CD14-positive monocyte (primary cell): ENCODE measurements around the gene VAT1L. TPM values are rescaled to one million over a fixed set of nuclear protein-coding genes. Genes with fewer than 3 reads are reported as not detected.

Experiments used
- DNase-seq, 3 donors: peaks; one replicate each; pipeline ENCODE4 v3.0.0-alpha.2; 2011 to 2022
- H2AFZ ChIP-seq: 2 replicates; pipeline ENCODE4 v1.6.0; 2012; ENCODE audit warnings: mild to moderate bottlenecking, low read depth, low read length, inconsistent platforms; ENCODE audit not compliant: insufficient read depth, poor library complexity, severe bottlenecking
- H3K27ac ChIP-seq, 2 donors: 1 replicate in 1 of 2; 2 replicates in 1 of 2; pipeline ENCODE4 v1.5.1; 2012 to 2013; ENCODE audit warnings: low read length in 2 of 2, control low read depth in 1 of 2, inconsistent platforms in 1 of 2, low read depth in 1 of 2, mild to moderate bottlenecking in 1 of 2
- H3K27me3 ChIP-seq, 2 donors: one replicate each; pipeline versions ENCODE4 v1.6.0 to v1.6.1; 2011 to 2013; ENCODE audit warnings: low read length in 2 of 2; ENCODE audit not compliant: control insufficient read depth in 2 of 2, insufficient read depth in 2 of 2
- H3K36me3 ChIP-seq, 2 donors: replicated peaks in 1 of 2; 1 replicate in 1 of 2; 2 replicates in 1 of 2; pipeline versions ENCODE4 v1.5.1 to v1.6.1; 2012 to 2013; ENCODE audit warnings: low read length in 2 of 2, control low read depth in 1 of 2, inconsistent platforms in 1 of 2, mild to moderate bottlenecking in 1 of 2; ENCODE audit not compliant: insufficient read depth in 2 of 2, control insufficient read depth in 1 of 2
- H3K4me1 ChIP-seq, 2 donors: 1 replicate in 1 of 2; 2 replicates in 1 of 2; pipeline versions ENCODE4 v1.5.1 to v1.6.1; 2012 to 2013; ENCODE audit warnings: low read length in 2 of 2, control low read depth in 1 of 2, inconsistent platforms in 1 of 2, mild to moderate bottlenecking in 1 of 2, moderate library complexity in 1 of 2; ENCODE audit not compliant: insufficient read depth in 2 of 2, control insufficient read depth in 1 of 2
- H3K4me2 ChIP-seq: replicated peaks from 2 replicates; pipeline ENCODE3; 2012; ENCODE audit warnings: low read length, moderate library complexity, mild to moderate bottlenecking; ENCODE audit not compliant: poor library complexity, severe bottlenecking; ENCODE audit errors: extremely low read depth
- H3K4me3 ChIP-seq, 3 experiments: fragments of 200-600 bp in 1 of 3; sonication (generic) in 1 of 3; replicated peaks in 1 of 3; 1 replicate in 2 of 3; 2 replicates in 1 of 3; pipeline ENCODE4 v1.5.1; 2011 to 2013; ENCODE audit warnings: low read length in 3 of 3, mild to moderate bottlenecking in 3 of 3, control low read depth in 2 of 3, low read depth in 2 of 3, inconsistent platforms in 1 of 3, moderate library complexity in 1 of 3
- H3K79me2 ChIP-seq: 2 replicates; pipeline ENCODE4 v1.6.0; 2012; ENCODE audit warnings: mild to moderate bottlenecking, control low read depth, inconsistent platforms, low read length, moderate library complexity; ENCODE audit not compliant: insufficient read depth
- H3K9ac ChIP-seq: 2 replicates; pipeline ENCODE4 v1.6.0; 2017; ENCODE audit warnings: low read length, mild to moderate bottlenecking; ENCODE audit not compliant: insufficient read depth, poor library complexity, severe bottlenecking
- H3K9me3 ChIP-seq, 2 donors: replicated peaks in 1 of 2; 1 replicate in 1 of 2; 2 replicates in 1 of 2; pipeline versions ENCODE4 v1.5.1 to v1.6.1; 2012 to 2013; ENCODE audit warnings: low read length in 2 of 2, control low read depth in 1 of 2; ENCODE audit not compliant: control insufficient read depth in 1 of 2, insufficient read depth in 1 of 2
- H4K20me1 ChIP-seq: 2 replicates; pipeline ENCODE4 v1.6.0; 2012; ENCODE audit warnings: mild to moderate bottlenecking, low read length, control low read depth, moderate library complexity; ENCODE audit not compliant: insufficient read depth
- H3K27ac Mint-ChIP-seq, 7 donors: one replicate each; pipeline ENCODE4 v1.8.0; 2020; ENCODE audit warnings: mild to moderate bottlenecking in 7 of 7, mixed read lengths in 7 of 7, moderate library complexity in 6 of 7, inconsistent platforms in 2 of 7
- H3K27me3 Mint-ChIP-seq, 3 donors: one replicate each; pipeline ENCODE4 v1.8.0; 2021 to 2022; ENCODE audit warnings: low read depth in 3 of 3, mild to moderate bottlenecking in 3 of 3, mixed read lengths in 3 of 3, moderate library complexity in 3 of 3, inconsistent platforms in 1 of 3
- H3K36me3 Mint-ChIP-seq, 2 donors: one replicate each; pipeline ENCODE4 v1.8.0; 2020; ENCODE audit warnings: mixed read lengths in 2 of 2, inconsistent platforms in 1 of 2, mild to moderate bottlenecking in 1 of 2
- H3K4me1 Mint-ChIP-seq: one replicate; pipeline ENCODE4 v1.8.0; 2020; ENCODE audit warnings: mild to moderate bottlenecking, mixed read lengths
- H3K4me3 Mint-ChIP-seq, 2 donors: one replicate each; pipeline ENCODE4 v1.8.0; 2020; ENCODE audit warnings: mild to moderate bottlenecking in 2 of 2, mixed read lengths in 2 of 2, moderate library complexity in 1 of 2
- H3K9me3 Mint-ChIP-seq, 7 donors: one replicate each; pipeline ENCODE4 v1.8.0; 2020 to 2022; ENCODE audit warnings: mixed read lengths in 7 of 7, mild to moderate bottlenecking in 6 of 7, moderate library complexity in 6 of 7, inconsistent platforms in 2 of 7
- CTCF ChIP-seq: fragments of 200-600 bp; IDR thresholded peaks from one replicate; pipeline ENCODE4 v1.8.0; 2022; ENCODE audit warnings: antibody characterized with exemption, mild to moderate bottlenecking
- WGBS: methylation state at CpG from one replicate; pipeline ENCODE4 v1.1.5; 2013; ENCODE audit warnings: missing lambda C conversion rate; ENCODE audit not compliant: insufficient coverage; 5-methylcytosine and 5-hydroxymethylcytosine counted together
- intact Hi-C, 2 donors: fragments of 100-400 bp; cut with micrococcal nuclease; formaldehyde crosslinking; loops; one replicate each; pipeline versions ENCODE4 v1.15.0 to v1.15.1; 2023
- polyA plus RNA-seq, 3 donors: library from polyadenylated mRNA; depleted of rRNA in 1 of 3; unstranded in 2 of 3; stranded (reverse) in 1 of 3; fragments of 300-500 nt in 2 of 3; fragments of >200 nt in 1 of 3; fragmentation: Illumina TruSeq in 2 of 3; gene quantifications; 1 replicate in 2 of 3; 2 replicates in 1 of 3; pipeline ENCODE4 v1.2.3, GENCODE V29; 2012 to 2021

Gene VAT1L
- polyA plus RNA-seq, 3 donors, result not detected

- Histone ChIP-seq H3K79me2 (no peaks in the 10 kb centered on the region), H2AFZ (no peak overlapping the region), H3K4me3 (no peak overlapping the region), H3K27ac (no peak overlapping the region), H3K9ac (no peak overlapping the region), H3K4me2 (no peak overlapping the region), H3K4me1 (no peaks in the 10 kb centered on the region), H4K20me1 (no peaks in the 10 kb centered on the region), H3K9me3 (no peaks in the 10 kb centered on the region), H3K36me3 (no peaks in the 10 kb centered on the region), H3K27me3 (no peaks in the 10 kb centered on the region)
- 100% methylated on average over 1 of the region's 2 CpGs for WGBS
- DNase-seq, result no peak
- intact Hi-C loops, result no loop called here
- H3K27ac Mint-ChIP-seq, result no peak overlapping the region
- H3K4me3 Mint-ChIP-seq, result no peak overlapping the region
- peaks cover 0 to 9% (median 3%) of the 10 kb centered on the region in 3 donors for H3K27me3 Mint-ChIP-seq
- no peaks in the 10 kb centered on the region for H3K4me1 Mint-ChIP-seq
- peaks cover 0 to 7% (median 5%) of the 10 kb centered on the region in 7 donors for H3K9me3 Mint-ChIP-seq
- no peak for TF ChIP-seq CTCF
- H3K36me3 Mint-ChIP-seq, result no peaks in the 10 kb centered on the region
Observed at GRCh38 chr16:77913738-77914253, 125.4 kb downstream of the VAT1L start.

DNA sequence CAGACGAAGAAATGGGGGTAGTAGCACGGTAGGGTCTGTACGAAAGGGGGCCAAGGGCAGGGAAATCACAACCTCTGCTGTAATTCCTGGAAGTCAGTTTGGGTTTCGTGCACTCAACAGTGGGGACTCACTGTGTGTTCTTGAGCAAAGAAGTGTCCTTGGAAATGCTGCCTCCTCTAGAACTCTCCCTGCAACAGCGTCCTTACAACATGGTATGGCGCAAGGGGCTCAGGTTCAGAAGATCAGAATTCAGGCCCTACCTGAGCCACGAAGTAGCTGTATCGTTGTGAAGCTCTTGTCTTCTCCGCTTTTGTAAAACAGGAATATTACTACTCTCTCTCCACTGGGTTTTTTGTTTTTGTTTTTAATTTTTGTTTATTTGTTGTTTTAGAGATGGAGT is 127.7 kb downstream of the VAT1L start:
- Histone ChIP-seq H2AFZ (no peak overlapping the region), H3K9me3 (no peaks in the 10 kb centered on the region), H3K4me3 (no peak overlapping the region), H3K27me3 (no peaks in the 10 kb centered on the region), H3K4me2 (no peak overlapping the region), H3K27ac (no peak overlapping the region), H3K9ac (no peak overlapping the region), H3K36me3 (no peaks in the 10 kb centered on the region), H3K4me1 (no peaks in the 10 kb centered on the region), H4K20me1 (no peaks in the 10 kb centered on the region), H3K79me2 (no peaks in the 10 kb centered on the region)
- no peaks in the 10 kb centered on the region for H3K36me3 Mint-ChIP-seq
- no peak for TF ChIP-seq CTCF
- WGBS, result 88% methylated on average over 4 of the region's 9 CpGs
- H3K9me3 Mint-ChIP-seq, result peaks cover 0 to 7% (median 5%) of the 10 kb centered on the region in 7 donors
- no peak overlapping the region for H3K4me3 Mint-ChIP-seq
- DNase-seq, result no peak
- intact Hi-C loops, result no loop called here
- peaks cover 0 to 6% (median 3%) of the 10 kb centered on the region in 3 donors for H3K27me3 Mint-ChIP-seq
- no peaks in the 10 kb centered on the region for H3K4me1 Mint-ChIP-seq
- no peak overlapping the region for H3K27ac Mint-ChIP-seq
